GM18498 (cell line): Measurements from ENCODE around the gene SLITRK1.
A peak's percentile ranks its signal among the peaks of the same experiment; 100 is the strongest.

Experiments
- ATAC-seq: cut with Tn5 transposase; IDR thresholded peaks from one replicate; pipeline ENCODE4 v1.9.1; 2021; ENCODE audit warnings: mild to moderate bottlenecking, moderate library complexity; ENCODE audit not compliant: unreplicated experiment

The SLITRK1 gene

GRCh38 chr13:83881917-83882605 is at the start of gene SLITRK1:
Gene SLITRK1, minus strand, starts transcription at chr13:83882474. Its CDS starts 967 bp downstream, at chr13:83881507.
- no peak for ATAC-seq

- no peak for ATAC-seq
Measured at GRCh38 chr13:83929157-83929556, 46.9 kb upstream of the SLITRK1 start.

- no peak for ATAC-seq
Measured at GRCh38 chr13:83919775-83920174, 37.5 kb upstream of the SLITRK1 start.

- no peak for ATAC-seq
Measured at GRCh38 chr13:83914368-83914767, 32.1 kb upstream of the SLITRK1 start.

- no peak for ATAC-seq
Measured at GRCh38 chr13:83907196-83907989, 25.1 kb upstream of the SLITRK1 start.

- no peak for ATAC-seq
Measured at GRCh38 chr13:83906240-83906820, 24.1 kb upstream of the SLITRK1 start.

- no peak for ATAC-seq
Measured at GRCh38 chr13:83905641-83906040, 23.4 kb upstream of the SLITRK1 start.

- no peak for ATAC-seq
Measured at GRCh38 chr13:83895994-83896580, 13.8 kb upstream of the SLITRK1 start.

- ATAC-seq: no peak
Measured at GRCh38 chr13:83890358-83890757, 8.1 kb upstream of the SLITRK1 start.

GRCh38 chr13:83884141-83884540 is 1.9 kb upstream of the SLITRK1 start:
- ATAC-seq: no peak

GRCh38 chr13:83883061-83883523 is 818 bp upstream of the SLITRK1 start:
- ATAC-seq: no peak

- no peak for ATAC-seq
Measured at GRCh38 chr13:83882606-83882959, 309 bp upstream of the SLITRK1 start.

GRCh38 chr13:83881140-83881684 is 1.1 kb downstream of the SLITRK1 start:
- ATAC-seq: no peak

- ATAC-seq: no peak
Measured at GRCh38 chr13:83880275-83881139, 1.8 kb downstream of the SLITRK1 start.

- ATAC-seq: no peak
Measured at GRCh38 chr13:83879431-83880171, 2.7 kb downstream of the SLITRK1 start.

- no peak for ATAC-seq
Measured at GRCh38 chr13:83878691-83879430, 3.4 kb downstream of the SLITRK1 start.

- ATAC-seq: no peak
Measured at GRCh38 chr13:83877651-83878355, 4.5 kb downstream of the SLITRK1 start.

- peak; percentile 86 for ATAC-seq
Measured at GRCh38 chr13:83876546-83876945, 5.7 kb downstream of the SLITRK1 start.
